Pancreas (tissue), 10 donors: Measurements from ENCODE around the gene PLEKHM3. TPM values are rescaled to one million over a fixed set of nuclear protein-coding genes. Genes with fewer than 3 reads are reported as not detected.

ENCODE experiments used
- ATAC-seq, 4 donors: fragments of 200-7000 bp; cut with Tn5 transposase; one replicate each; pipeline versions ENCODE4 v1.8.0 to v1.9.1; 2020; ENCODE audit warnings: mild to moderate bottlenecking in 4 of 4, moderate library complexity in 4 of 4
- DNase-seq, 6 donors: peaks; one replicate each; pipeline ENCODE4 v3.0.0-alpha.2; 2020
- FAIRE-seq: peaks from 2 replicates; lab custom pipeline; 2012; peaks lifted over from hg19 to GRCh38; lab: Jason Lieb, UNC
- H3K27ac ChIP-seq, 4 donors: fragments of 200-600 bp; sonication (generic); 1 replicate in 3 of 4; 2 replicates in 1 of 4; pipeline versions ENCODE4 v1.5.0 to v1.8.0; 2020
- H3K27me3 ChIP-seq, 4 donors: fragments of 200-600 bp; one replicate each; pipeline ENCODE4 v1.8.0; 2021
- H3K36me3 ChIP-seq, 3 donors: fragments of 200-600 bp; sonication (generic) in 1 of 3; one replicate each; pipeline versions ENCODE4 v1.5.0 to v1.8.0; 2020 to 2021
- H3K4me1 ChIP-seq, 3 donors: fragments of 200-600 bp; one replicate each; pipeline ENCODE4 v1.8.0; 2021
- H3K4me3 ChIP-seq, 4 donors: fragments of 200-600 bp; sonication (generic) in 2 of 4; one replicate each; pipeline versions ENCODE4 v1.5.0 to v1.8.0; 2020 to 2021
- H3K9me3 ChIP-seq, 4 donors: fragments of 200-600 bp; one replicate each; pipeline ENCODE4 v1.8.0; 2021
- WGBS, 2 donors: extraction: QIAGEN DNeasy Blood & Tissue Kit; methylation state at CpG; one replicate each; pipeline ENCODE4 v1.1.7; 2013; 5-methylcytosine and 5-hydroxymethylcytosine counted together
- intact Hi-C, 3 donors: fragments of 100-400 bp; cut with DNase I; formaldehyde crosslinking; loops; one replicate each; pipeline versions ENCODE4 v1.11.1 to v1.14.2; 2022
- polyA plus RNA-seq, 2 donors: library from polyadenylated mRNA; stranded (reverse); fragments of 200-250 nt; gene quantifications; one replicate each; pipeline ENCODE4 v1.2.3, GENCODE V29; 2013
- total RNA-seq, 6 donors: library from RNA; stranded (reverse); fragmentation: NEBNext Ultra II Directional in 4 of 6; extraction: Animal tissue kit (Norgen Biotek cat#: 25700) in 4 of 6; gene quantifications; one replicate each; pipeline versions ENCODE4 v1.2.1 to v1.2.4, GENCODE V29; 2021 to 2023
- TF ChIP-seq, protein P1 (sequence below), 4 donors: fragments of 200-600 bp; sonication (generic) in 3 of 4; IDR thresholded peaks; one replicate each; pipeline versions ENCODE4 v1.5.0 to v1.8.0; 2021; ENCODE audit warnings: antibody characterized with exemption in 4 of 4
- donor health status: healthy with polysubstance abuse.
- donor health status: DM: no; HTN: no; CAD: no; lungs with moderate emphysema.
- donor health status: DM: no; HTN: no; CAD: no.
- donor health status: control.
- donor health status: control.
- donor health status: Bipolar disorder and iron deficiency.
- donor health status: DM: yes; HTN: yes; CAD: no.
- donor health status: DM: no; HTN: no; CAD: no.
- donor health status: DM: no; HTN: no; CAD: no.
- donor health status: DM: yes; HTN: yes; CAD: no.

PLEKHM3 gene
- total and polyA plus RNA-seq, 8 donors = 3.0 to 10.2 (median 5.4) TPM

DNA sequence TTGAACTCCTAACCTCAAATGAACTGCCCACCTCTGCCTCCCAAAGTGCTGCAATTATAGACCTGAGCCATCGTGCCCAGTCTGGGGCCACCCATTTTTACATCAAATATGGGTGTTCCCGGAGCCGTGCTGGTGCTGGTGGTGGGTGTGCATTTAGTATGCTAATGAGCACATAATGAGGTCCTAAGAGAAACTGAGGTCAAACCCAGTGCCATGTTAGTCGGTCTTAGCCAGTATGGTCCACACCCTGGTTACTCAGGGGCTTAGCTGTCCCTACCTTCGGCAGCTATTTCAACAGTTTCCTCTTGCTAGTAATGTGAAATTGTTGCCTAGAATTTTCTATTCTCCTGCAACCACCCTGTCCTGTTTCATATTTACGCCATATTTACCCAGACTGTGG lies 217.2 kb downstream of the PLEKHM3 start:
- no peak for FAIRE-seq
- intact Hi-C loops = no loop called here

DNA sequence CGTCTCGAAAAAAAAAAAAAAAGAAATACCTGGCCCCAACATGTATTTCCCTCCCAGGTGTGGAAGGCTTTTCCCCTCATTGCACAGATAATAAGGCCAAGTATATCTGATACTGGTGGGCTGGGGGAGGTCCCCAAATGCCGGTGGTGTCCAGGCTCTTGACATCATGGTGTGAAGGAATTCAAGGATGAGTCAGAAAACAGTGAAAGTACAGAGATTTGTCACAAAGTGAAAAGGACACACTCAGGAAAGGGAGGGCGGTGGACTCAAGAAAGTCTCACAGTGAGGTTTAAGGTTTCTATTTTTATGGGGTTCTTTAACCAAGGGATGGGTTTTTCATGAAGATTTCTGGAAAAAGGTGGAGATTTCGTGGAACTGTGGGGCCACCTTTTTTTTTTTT lies 217.8 kb downstream of the PLEKHM3 start:
- Histone ChIP-seq H3K4me1 (no peaks in the 10 kb centered on the region), H3K27ac (no peak overlapping the region), H3K4me3 (no peak overlapping the region), H3K27me3 (no peaks in the 10 kb centered on the region), H3K9me3 (no peaks in the 10 kb centered on the region), H3K36me3 (no peaks in the 10 kb centered on the region)
- no peak for FAIRE-seq
- 84 to 87% methylated on average over 5 of the region's 5 CpGs for WGBS, 2 donors
- no peak for DNase-seq
- no peak for ATAC-seq
- TF ChIP-seq, protein P1, sequence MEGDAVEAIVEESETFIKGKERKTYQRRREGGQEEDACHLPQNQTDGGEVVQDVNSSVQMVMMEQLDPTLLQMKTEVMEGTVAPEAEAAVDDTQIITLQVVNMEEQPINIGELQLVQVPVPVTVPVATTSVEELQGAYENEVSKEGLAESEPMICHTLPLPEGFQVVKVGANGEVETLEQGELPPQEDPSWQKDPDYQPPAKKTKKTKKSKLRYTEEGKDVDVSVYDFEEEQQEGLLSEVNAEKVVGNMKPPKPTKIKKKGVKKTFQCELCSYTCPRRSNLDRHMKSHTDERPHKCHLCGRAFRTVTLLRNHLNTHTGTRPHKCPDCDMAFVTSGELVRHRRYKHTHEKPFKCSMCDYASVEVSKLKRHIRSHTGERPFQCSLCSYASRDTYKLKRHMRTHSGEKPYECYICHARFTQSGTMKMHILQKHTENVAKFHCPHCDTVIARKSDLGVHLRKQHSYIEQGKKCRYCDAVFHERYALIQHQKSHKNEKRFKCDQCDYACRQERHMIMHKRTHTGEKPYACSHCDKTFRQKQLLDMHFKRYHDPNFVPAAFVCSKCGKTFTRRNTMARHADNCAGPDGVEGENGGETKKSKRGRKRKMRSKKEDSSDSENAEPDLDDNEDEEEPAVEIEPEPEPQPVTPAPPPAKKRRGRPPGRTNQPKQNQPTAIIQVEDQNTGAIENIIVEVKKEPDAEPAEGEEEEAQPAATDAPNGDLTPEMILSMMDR (IDR thresholded peaks at IDR 0.05) = no peak
- intact Hi-C loops = no loop called here

More for the DNA sequence above, 217.2 kb downstream of the PLEKHM3 start:
- Histone ChIP-seq H3K4me1 (no peaks in the 10 kb centered on the region), H3K36me3 (no peaks in the 10 kb centered on the region), H3K4me3 (no peak overlapping the region), H3K27me3 (no peaks in the 10 kb centered on the region), H3K27ac (no peak overlapping the region), H3K9me3 (no peaks in the 10 kb centered on the region)
- DNase-seq (no peak), ATAC-seq (no peak)
- 91 to 94% methylated on average over 6 of the region's 6 CpGs for WGBS, 2 donors
- TF ChIP-seq, protein P1 (IDR thresholded peaks at IDR 0.05) = no peak

DNA sequence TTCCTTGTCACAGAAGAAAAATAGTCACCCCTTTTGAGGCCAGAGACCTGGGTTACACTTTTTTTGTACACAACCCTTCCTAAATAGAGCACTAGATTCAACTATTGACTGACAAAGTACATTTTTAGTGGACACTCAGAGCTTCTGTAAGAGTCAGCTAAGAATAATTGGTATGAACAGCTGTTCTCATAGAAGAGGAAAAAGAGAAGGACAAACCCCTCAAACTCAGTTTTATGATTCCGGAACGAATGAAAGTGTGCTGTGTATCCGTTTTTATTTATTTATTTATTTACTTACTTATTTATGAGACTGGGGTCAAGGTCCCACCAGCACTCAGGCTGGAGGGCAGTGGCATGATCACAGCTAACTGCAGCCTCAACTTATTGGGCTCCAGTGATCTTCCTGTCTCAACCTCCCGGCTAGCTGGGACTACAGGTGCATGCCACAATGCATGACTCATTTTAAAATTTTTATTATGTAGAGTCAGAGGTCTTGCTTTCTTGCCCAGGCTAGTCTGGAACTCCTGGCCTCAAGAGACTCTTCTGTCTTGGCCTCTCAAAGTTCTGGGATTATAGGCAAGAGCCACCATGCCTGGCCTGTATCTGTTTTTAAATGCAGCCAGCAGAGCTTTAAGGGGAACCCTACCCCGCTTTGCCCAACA lies 219.6 kb downstream of the PLEKHM3 start:
- DNase-seq = no peak
- WGBS, 2 donors = 76 to 77% methylated on average over 5 of the region's 5 CpGs

DNA sequence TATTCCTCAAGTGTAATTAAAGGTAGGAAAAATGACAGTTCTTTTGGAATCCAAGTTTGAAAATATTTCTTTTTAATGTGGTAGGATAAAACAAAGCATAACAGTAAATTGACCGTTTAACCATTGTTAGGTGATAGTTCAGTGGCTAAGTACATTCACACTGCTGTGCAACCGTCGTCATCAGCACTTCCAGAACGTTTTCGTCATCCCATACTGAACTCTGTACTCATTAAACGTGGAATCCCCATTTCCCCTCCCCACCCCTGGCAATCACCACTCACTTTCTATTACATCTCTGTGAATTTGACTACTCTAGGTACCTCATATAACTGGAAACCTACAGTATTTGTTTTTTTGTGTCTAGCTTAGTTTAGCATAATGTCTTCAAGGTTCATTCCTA lies 222.7 kb downstream of the PLEKHM3 start:
- Histone ChIP-seq H3K27ac (no peak overlapping the region), H3K9me3 (no peaks in the 10 kb centered on the region)

More for the DNA sequence above, 219.6 kb downstream of the PLEKHM3 start:
- no peak for FAIRE-seq
- Histone ChIP-seq H3K36me3 (no peaks in the 10 kb centered on the region), H3K4me1 (no peaks in the 10 kb centered on the region), H3K4me3 (no peak overlapping the region), H3K27me3 (no peaks in the 10 kb centered on the region), H3K27ac (no peak overlapping the region), H3K9me3 (no peaks in the 10 kb centered on the region)
- peak in 1 of 4 donors; percentile 50 for ATAC-seq
- intact Hi-C loops = no loop called here
- TF ChIP-seq, protein P1 (IDR thresholded peaks at IDR 0.05) = no peak

More for the DNA sequence above, 222.7 kb downstream of the PLEKHM3 start:
- WGBS, 2 donors = 82 to 87% methylated on average over 6 of the region's 6 CpGs
- DNase-seq (no peak), ATAC-seq (no peak), FAIRE-seq (no peak)
- Histone ChIP-seq H3K36me3 (no peaks in the 10 kb centered on the region), H3K4me1 (no peaks in the 10 kb centered on the region), H3K27me3 (no peaks in the 10 kb centered on the region), H3K4me3 (no peak overlapping the region)
- intact Hi-C loops = no loop called here
- TF ChIP-seq, protein P1 (IDR thresholded peaks at IDR 0.05) = no peak
